SK-MEL-5 (cell line): ENCODE data around the gene CCT8L2. TPM values are rescaled to one million over a fixed set of nuclear protein-coding genes. Genes with fewer than 3 reads are reported as not detected.
"Not testable (repeated sequence)": the region's sequence is repeated elsewhere in the genome, so short reads cannot be mapped to it uniquely, and the experiment has no call there.

ENCODE experiments used
- DNase-seq: peaks from one replicate; pipeline ENCODE4 v3.0.0-alpha.2; 2016; ENCODE audit warnings: low read depth, low spot score
- in situ Hi-C: cut with HindIII; loops from 2 replicates; pipeline ENCODE4 v1.10.0; 2016; ENCODE audit warnings: low sequenced_read_pairs, high pct_unique_total_duplicates, low pct_unique_long_range_greater_than_20kb
- total RNA-seq: library from RNA; depleted of rRNA; stranded (reverse); fragments of >200 nt; shearing (Covaris generic); gene quantifications from 2 replicates; pipeline ENCODE4 v1.2.3, GENCODE V29; 2014; rRNA removed

The CCT8L2 gene
- total RNA-seq, 1 experiment from 2014 or later = not detected

DNA sequence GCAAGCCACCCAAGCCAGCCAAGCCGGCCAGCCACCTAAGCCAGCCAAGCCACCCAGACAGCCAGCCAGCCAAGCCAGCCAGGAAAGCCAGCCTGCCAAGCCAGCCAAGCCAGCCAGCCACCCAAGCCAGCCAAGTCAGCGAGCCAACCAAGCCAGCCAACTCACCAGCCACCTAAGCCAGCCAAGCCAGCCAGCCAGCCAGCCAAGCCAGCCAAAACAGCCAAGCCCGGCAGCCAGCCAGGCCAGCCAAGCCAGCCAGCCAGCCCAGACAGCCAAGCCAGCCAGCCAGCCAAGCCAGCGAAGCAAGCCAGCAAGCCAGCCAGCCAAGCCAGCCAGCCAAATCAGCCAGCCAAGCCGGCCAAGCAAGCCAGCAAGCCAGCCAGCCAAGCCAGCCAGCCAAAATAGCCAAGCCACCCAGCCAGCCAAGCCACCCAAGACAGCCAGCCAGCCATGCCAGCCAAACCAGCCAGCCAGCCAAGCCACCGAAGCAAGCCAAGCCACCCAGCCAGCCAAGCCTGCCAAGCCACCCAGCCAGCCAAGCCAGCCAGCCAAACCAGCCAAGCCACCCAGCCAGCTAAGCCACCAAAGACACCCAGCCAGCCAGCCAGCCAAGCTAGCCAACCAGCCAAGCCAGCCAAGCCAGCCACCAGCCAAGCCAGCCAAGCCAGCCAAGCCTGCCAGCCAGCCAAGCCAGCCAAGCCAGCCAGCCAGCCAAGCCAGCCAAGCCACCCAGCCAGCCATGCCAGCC lies 27.6 kb downstream of the CCT8L2 start:
- DNase-seq, in situ Hi-C loops: not testable (repeated sequence)

DNA sequence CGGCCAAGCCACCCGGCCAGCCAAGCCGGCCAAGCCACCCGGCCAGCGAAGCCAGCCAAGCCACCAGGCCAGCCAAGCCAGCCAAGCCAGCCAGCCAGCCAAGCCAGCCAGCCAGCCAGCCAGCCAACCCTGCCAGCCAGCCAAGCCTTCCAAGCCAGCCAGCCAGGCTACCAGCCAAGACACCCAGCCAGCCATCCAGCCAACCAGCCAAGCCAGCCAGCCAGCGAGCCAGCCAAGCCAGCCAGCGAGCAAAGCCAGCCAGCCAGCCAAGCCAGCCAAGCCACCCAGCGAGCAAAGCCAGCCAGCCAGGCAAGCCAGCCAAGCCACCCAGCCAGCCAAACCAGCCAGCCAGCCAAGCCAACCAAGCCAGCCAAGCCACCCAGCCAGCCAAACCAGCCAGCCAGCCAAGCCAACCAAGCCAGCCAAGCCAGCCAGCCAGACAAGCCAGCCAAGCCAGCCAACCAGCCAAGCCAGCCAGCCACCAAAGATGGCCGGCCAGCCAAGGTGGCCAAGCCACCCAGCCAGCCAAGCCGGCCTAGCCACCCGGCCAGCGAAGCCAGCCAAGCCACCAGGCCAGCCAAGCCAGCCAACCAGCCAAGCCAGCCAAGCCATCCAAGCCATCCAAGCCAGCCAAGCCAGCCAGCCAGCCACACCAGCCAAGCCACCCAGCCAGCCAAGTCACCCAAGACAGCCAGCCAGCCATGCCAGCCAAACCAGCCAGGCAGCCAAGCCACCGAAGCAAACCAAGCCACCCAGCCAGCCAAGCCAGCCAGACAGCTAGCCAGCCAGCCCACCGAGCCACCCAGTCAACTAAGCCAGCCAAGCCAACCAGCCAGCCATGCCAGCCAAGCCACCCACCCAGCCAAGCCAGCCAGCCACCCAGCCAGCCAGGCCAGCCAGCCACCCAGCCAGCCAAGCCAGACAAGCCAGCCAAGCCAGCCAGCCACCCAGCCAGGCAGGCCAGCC lies 28.8 kb downstream of the CCT8L2 start:
- in situ Hi-C loops = no loop called here
- no peak for DNase-seq

DNA sequence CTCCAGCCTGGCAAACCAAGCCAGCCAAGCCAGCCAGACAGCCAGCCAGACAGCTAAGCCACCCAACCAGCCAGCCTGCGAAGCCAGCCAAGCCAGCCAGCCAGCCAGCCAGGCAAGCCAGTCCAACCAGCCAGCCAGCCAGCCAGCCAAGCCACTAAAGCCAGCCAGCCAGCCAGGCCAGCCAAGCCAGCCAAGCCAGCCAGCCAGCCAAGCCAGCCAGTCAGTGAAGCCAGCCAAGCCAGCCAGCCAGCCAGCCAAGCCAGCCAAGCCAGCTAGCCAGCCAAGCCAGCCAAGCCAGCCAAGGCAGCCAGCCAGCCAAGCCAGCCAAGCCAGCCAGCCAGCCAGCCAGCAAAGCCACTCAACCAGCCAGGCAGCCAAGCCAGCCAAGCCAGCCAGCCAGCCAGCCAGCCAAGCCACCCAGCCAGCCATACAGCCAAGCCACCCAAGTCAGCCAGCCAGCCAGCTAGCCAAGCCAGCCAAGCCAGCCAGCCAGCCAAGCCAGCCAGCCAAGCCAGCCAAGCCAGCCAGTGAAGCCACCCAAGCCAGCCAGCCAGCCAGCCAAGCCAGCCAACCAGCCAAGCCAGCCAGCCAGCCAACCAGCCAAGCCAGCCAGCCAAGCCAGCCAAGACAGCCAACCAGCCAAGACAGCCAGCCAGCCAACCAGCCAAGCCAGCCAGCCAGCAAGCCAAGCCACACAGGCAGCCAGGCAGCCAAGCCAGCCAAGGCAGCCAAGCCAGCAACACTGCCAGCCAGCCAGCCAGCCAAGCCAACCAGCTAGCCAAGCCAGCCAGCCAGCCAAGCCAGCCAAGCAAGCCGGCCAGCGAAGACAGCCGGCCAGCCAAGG lies 29.7 kb downstream of the CCT8L2 start:
- DNase-seq = no peak
- in situ Hi-C loops = no loop called here

DNA sequence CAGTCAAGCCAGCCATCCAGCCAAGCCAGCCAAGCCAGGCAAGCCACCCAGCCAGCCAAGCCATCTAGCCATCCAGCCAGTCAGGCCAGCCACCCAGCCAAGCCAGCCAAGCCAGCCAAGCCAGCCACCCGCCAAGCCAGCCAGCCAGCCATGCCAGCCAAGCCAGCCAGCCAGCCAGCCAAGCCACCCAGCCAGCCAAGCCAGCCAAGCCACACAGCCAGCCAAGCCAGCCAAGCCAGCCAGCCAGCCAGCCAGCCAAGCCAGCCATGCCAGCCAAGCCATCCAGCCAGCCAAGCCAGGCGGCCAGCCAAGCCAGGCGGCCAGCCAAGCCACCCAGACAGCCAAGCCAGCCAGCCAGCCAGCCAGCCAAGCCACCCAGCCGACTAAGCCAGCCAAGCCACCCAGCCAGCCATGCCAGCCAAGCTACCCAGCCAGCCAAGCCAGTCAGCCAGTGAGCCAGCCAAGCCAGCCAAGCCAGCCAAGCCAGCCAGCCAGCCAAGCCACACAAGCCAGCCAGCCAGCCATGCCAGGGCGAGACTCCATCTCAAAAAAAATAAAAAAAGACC lies 31.4 kb downstream of the CCT8L2 start:
- DNase-seq, in situ Hi-C loops: not testable (repeated sequence)

DNA sequence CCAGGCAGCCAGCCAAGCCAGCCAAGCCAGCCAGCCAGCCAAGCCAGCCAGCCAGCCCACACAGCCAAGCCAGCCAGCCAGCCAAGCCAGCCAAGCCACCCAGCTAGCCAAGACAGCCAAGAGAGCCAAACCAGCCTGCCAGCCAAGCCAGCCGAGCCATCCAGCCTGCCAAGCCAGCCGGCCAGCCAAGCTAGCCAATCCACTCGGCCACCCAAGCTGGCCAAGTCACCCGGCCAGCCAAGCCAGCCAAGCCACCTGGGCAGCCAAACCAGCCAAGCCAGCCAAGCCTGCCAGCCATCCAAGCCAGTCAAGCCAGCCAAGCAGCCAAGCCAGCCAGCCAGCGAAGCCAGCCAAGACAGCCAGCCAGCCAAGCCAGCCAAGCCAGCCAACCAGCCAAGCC lies 32.0 kb downstream of the CCT8L2 start:
- in situ Hi-C loops, DNase-seq: not testable (repeated sequence)

DNA sequence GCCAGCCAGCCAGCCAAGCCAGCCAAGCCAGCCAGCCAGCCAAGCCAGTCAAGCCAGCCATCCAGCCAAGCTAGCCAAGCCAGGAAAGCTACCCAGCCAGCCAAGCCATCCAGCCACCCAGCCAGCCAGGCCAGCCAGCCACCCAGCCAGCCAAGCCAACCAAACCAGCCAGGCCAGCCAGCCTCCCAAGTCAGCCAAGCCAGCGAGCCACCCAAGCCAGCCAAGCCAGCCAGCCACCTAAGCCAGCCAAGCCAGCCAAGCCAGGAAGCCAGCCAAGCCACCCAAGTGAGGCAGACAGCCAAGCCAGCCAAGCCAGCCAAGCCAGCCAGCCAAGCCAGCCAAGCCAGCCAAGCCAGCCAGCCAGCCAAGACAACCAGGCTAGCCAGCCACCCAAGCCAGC lies 32.6 kb downstream of the CCT8L2 start:
- DNase-seq, in situ Hi-C loops: not testable (repeated sequence)

DNA sequence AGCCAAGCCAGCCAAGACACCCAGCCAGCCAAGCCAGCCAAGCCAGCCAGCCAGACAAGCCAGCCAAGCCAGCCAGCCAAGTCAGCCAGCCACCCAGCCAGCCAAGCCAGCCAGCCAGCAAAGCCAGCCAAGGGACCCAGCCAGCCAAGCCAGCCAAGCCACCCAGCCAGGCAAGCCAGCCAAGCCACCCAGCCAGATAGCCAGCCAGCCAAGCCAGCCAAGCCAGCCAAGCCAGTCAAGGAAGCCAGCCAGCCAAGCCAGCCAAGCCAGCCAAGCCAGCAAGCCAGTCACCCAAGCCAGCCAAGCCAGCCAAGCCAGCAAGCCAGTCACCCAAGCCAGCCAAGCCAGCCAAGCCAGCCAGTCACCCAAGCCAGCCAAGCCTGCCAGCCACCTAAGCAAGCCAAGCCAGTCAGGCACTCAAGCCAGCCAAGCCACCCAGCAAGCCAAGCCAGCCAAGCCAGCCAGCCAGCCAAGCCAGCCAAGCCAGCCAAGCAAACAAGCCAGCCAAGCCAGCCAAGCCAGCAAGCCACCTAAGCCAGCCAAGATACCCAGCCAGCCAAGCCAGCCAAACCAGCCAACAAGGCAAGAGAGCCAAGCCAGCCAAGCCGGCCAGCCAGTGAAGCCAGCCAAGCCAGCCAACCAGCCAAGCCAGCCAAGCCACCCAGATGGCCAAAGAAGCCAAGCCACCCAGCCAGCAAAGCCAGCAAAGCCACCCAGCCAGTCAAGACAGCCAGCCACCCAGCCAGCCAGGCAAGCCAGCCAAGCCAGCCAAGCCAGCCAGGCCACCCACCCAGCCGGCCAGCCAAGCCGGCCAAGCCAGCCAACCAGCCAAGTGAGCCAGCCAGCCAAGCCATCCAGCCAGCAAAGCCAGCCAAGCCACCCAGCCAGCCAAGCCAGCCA lies 33.3 kb downstream of the CCT8L2 start:
- DNase-seq = no peak
- in situ Hi-C loops = no loop called here

DNA sequence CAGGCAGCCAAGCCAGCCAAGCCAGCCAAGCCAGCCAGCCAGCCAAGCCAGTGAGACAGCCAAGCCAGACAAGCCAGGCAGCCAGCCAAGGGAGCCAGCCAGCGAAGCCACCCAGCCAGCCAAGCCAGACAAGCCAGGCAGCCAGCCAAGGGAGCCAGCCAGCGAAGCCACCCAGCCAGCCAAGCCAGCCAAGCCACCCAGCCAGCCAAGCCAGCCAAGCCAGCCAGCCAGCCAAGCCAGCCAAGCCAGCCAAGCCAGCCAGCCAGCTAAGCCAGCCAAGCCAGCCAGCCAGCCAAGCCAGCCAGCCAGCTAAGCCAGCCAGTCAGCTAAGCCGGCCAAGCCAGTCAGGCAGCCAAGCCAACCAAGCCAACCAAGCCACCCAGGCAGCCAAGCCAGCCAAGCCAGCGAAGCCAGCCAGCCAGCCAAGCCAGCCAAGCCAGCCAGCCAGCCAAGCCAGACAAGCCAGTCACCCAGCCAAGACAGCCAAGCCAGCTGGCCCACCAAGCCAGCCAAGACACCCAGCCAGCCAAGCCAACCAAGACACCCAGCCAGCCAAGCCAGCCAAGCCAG lies 34.1 kb downstream of the CCT8L2 start:
- in situ Hi-C loops, DNase-seq: not testable (repeated sequence)

DNA sequence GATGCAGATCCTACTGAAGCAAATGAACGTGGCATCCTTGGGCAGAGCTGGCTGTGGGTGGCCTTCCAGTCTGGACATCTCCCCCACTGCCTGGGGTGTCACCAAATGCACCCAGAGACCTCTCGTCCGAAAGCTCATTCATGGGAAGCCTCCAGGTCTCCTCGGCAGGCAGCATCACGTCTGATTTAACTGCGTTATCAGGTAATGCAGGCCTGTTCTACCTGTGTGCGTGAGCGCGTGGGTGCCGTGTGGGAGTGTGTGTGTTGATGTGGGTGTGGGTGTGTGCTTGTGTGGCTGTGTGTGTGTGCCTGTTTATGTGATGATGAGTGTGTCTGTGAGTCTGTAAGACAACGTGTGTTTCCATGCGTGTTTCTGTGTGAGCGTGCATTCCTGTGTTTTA lies 35.1 kb downstream of the CCT8L2 start:
- DNase-seq, in situ Hi-C loops: not testable (repeated sequence)

DNA sequence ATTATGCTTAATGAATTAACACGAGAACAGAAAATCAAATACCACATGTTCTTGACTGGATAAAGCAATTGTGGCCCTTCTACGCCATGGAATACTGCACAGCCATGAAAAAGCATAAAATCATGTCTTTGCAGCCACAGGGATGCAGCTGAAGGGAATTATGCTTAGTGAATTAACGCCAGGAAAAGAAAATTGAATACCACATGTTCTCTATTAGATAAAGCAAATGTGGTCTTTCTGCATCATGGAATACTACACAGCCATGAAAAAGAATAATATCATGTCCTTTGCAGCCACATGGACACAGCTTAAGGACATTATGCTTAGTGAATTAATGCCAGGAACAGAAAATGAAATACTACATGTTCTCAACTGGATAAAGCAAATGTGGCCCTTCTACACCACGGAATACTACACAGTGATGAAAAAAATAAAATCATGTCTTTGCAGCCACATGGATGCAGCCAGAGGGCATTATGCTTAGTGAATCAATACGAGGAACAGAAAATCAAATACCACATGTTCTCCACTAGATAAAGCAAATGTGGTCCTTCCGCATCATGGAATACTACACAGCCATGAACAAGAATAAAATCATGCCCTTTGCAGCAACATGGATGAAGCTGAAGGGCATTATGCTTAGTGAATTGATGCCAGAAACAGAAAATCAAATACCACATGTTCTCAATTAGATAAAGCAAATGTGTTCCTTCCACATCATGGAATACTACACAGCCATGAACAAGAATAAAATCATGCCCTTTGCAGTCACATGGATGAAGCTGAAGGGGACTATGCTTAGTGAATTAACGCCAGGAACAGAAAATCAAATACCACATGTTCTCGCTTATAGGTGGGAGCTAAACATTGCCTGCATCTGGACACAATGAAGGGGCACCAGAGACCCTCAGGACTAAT lies 37.3 kb downstream of the CCT8L2 start:
- in situ Hi-C loops, DNase-seq: not testable (repeated sequence)

DNA sequence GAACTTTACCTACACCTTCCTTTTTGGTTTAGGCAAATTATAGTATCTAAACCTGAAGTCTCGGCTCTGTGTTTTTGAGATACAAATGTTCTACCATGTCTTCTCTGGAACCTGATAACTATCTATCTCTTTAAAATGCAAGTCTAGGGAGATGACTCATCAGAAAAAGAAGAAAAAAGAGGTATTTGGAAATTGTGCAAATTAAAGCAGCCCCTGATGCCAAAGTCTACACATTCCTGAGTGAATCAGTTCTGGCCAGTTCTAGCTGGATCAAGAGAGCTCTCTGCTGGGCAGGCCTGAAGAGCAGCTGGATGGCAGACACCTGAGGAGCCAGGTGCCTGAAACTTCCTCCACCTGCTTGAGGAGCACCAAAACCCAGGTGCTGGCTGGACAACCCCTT lies 49.3 kb downstream of the CCT8L2 start:
- DNase-seq, in situ Hi-C loops: not testable (repeated sequence)

Other genes starting within 250 kb of the CCT8L2 start
- gene XKR3, start 232.6 kb upstream of the CCT8L2 start, total RNA-seq = 1.9 and 2.8 TPM in 2 replicates